Epithelial cell of proximal tubule (primary cell): ENCODE measurements around the gene F2RL1. TPM values are rescaled to one million over a fixed set of nuclear protein-coding genes. Genes with fewer than 3 reads are reported as not detected.
"Not testable (repeated sequence)": the region's sequence is repeated elsewhere in the genome, so short reads cannot be mapped to it uniquely, and the experiment has no call there.

Experiments
- DNase-seq: peaks from one replicate; pipeline ENCODE4 v3.0.0-alpha.2; 2011; ENCODE audit warnings: low read depth
- H3K4me3 ChIP-seq: 2 replicates; pipeline ENCODE4 v1.5.1; 2011; ENCODE audit warnings: low read depth, mild to moderate bottlenecking, low read length
- total RNA-seq: library from RNA; depleted of rRNA; stranded (reverse); fragments of >200 nt; gene quantifications from 2 replicates; pipeline ENCODE4 v1.2.3, GENCODE V29; 2015
- TF ChIP-seq, protein P1 (sequence below): conservative IDR thresholded peaks from 2 replicates; pipeline ENCODE4 v1.5.1; 2012; ENCODE audit warnings: low read depth, mild to moderate bottlenecking, low read length

Gene F2RL1
- total RNA-seq, 1 donor from 2014 or later = 91.6 TPM

DNA sequence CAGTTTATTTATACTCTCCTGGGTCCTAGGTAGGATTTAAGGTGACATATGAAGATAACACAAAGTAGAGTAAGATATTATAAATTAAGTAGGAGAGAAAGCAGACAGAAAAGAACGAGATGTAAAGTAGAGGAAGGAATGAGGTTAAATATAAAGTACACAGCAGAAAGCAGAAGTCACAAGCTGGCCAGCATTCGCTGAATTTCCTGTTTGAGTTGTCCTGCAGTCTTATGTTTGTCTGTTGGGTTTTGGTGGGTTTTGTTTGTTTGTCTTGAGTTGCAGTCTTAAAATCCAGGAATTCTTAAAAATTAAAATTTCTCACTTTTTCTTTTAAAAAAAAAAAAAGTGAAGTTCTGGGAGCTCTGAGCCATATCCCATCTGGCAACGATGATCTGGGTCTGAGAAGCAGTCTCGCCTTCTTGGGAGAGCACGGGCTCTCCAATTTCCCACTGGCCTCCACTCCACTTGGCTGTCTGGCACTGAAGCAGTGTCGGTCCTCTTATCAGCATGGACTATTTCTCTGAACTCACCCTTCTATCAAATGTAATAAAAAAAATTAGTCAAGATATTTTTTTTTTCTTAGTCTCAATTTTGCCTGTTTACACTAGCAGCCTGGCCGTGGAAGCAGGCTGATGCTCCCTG is 33.0 kb downstream of the F2RL1 start:
- DNase-seq = no peak
- H3K4me3 ChIP-seq = no peak overlapping the region
- TF ChIP-seq, protein P1, sequence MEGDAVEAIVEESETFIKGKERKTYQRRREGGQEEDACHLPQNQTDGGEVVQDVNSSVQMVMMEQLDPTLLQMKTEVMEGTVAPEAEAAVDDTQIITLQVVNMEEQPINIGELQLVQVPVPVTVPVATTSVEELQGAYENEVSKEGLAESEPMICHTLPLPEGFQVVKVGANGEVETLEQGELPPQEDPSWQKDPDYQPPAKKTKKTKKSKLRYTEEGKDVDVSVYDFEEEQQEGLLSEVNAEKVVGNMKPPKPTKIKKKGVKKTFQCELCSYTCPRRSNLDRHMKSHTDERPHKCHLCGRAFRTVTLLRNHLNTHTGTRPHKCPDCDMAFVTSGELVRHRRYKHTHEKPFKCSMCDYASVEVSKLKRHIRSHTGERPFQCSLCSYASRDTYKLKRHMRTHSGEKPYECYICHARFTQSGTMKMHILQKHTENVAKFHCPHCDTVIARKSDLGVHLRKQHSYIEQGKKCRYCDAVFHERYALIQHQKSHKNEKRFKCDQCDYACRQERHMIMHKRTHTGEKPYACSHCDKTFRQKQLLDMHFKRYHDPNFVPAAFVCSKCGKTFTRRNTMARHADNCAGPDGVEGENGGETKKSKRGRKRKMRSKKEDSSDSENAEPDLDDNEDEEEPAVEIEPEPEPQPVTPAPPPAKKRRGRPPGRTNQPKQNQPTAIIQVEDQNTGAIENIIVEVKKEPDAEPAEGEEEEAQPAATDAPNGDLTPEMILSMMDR = no peak

DNA sequence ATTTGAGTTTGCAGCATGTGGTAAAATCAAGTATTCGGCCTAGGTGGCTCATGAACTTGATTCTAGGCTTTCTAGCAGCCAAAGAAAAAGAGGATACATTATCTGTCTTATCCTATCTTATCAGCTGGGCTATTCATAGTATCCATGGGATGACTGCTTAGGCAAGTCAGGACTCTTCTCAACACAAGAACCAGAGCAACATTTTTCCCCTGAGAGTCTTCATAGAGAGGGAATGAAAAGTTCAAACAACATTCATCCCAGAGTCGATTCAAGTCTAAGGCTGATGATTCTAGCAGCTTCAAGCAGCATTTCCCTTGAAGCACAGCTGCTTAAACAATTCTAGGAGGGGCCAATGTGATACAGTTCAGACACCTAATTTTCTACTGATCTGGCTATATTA is 33.9 kb downstream of the F2RL1 start:
- no peak for DNase-seq

DNA sequence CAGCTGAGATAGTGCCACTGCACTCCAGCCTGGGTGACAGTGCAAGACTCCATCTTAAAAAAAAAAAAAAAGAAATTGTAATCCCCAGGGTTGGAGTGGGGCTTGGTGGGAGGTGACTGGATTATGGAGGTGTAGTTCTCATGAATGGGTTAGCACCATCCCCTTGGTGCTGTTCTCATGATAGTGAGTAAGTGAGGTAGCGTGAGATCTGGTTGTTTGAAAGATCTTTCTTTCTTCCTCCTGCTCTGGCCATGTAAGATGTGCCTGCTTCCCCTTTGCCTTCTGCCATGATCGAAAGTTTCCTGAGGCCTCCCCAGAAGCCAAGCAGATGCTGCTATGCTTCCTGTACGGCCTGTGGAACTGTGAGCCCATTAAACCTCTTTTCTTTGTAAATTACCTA is 34.9 kb downstream of the F2RL1 start:
- not testable (repeated sequence) for H3K4me3 ChIP-seq, DNase-seq

More for the DNA sequence above, 33.9 kb downstream of the F2RL1 start:
- H3K4me3 ChIP-seq = no peak overlapping the region
- TF ChIP-seq, protein P1 = no peak

DNA sequence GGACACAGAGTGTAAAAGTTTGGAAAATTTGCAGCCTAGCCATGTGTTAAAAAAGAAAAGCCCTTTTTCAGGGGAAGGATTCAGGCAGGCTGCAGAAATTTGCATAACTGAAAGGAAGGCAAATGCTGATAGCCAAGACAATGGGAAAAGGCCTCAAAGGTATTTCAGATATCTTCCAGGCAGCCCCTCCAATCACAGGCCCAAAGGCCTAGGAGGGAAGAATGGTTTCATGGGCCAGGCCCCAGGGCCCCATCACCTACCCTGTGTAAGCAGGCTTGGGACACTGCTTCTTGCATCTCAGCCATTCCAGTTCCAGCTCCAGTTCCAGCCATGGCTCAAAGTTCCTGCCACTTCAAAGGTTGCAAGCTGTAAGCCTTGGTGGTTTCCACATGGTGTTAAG is 35.8 kb downstream of the F2RL1 start:
- H3K4me3 ChIP-seq = no peak overlapping the region
- DNase-seq = no peak
- TF ChIP-seq, protein P1 = no peak

DNA sequence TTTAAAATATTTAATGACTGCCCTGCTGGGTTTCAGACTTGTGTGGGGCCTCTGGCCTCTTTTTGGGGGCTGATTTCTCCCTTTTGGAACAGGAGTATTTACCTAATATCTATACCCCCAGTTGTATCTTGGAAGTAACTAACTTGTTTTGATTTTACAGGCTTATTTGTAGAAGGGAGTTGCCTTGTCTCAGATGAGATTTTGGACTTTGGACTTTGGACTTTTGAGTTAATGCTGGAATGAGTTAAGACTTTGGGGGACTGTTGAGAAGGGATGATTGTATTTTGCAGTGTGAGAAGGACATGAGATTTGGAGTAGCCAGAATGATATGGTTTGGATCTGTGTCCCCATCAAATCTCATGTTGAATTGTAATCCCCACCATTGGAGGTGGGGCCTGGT is 36.7 kb downstream of the F2RL1 start:
- not testable (repeated sequence) for H3K4me3 ChIP-seq, DNase-seq

DNA sequence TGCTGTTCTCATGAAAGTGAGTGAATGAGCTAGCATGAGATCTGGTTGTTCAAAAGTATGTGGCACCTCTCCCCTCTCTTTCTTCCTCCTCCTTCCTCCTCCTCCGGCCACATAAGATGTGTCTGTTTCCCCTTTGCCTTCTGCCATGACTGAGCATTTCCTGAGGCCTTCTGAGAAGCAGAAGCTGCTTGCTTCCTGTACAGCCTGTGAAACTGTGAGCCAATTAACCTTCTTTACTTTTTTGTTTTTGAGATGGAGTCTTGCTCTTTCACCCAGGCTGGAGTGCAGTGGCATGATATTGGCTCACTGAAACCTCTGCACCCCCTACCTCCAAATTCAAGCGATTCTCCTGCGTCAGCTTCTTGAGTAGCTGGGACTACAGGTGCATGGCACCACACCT is 37.1 kb downstream of the F2RL1 start:
- DNase-seq = no peak
- no peak overlapping the region for H3K4me3 ChIP-seq
- TF ChIP-seq, protein P1 = no peak

DNA sequence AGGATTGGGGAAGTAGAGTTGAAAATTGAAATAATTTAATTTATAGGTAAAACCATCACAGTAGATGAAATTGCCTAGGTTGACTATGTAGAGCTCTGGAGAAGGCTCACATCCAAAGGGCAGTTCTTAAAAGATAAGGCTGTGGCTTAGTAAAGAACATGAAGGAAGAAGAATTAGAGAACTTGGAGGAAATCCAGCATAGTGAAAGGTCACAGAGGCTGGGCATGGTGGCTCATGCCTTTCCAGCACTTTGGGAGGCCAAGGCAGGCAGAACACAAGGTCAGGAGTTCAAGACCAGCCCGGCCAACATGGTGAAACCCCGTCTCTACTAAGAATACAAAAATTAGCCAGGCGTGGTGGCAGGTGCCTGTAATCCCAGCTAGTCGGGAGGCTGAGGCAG is 38.0 kb downstream of the F2RL1 start:
- H3K4me3 ChIP-seq, DNase-seq: not testable (repeated sequence)

DNA sequence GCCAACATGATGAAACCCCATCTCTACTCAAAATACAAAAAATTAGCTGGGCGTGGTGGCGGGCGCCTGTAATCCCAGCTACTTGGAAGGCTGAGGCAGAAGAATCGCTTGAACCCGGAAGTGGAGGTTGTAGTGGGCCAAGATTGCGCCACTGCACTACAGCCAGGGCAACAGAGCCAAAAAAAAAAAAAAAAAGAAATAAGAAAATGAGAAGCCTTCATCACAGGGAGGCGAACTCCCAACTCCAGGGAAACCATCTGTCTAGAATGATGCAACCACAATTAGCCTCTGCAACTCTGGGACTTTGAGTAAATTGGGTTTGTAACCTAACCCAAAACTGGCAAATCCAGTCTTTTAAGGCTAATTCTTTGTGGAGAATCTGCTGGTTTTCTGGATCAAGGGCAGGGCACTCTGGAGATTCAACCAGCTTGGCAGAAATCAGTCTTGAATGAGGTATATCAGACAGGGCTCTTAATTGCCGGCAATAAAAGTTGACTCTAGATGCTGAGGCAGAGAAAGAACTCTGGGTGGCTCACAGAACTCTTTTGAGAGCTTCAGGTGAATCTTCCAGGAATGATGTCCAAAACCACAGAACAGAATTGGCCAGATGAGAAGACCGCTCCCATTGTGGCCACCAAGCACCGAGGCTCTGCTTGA is 40.9 kb downstream of the F2RL1 start:
- no peak overlapping the region for H3K4me3 ChIP-seq
- TF ChIP-seq, protein P1 = no peak
- no peak for DNase-seq

DNA sequence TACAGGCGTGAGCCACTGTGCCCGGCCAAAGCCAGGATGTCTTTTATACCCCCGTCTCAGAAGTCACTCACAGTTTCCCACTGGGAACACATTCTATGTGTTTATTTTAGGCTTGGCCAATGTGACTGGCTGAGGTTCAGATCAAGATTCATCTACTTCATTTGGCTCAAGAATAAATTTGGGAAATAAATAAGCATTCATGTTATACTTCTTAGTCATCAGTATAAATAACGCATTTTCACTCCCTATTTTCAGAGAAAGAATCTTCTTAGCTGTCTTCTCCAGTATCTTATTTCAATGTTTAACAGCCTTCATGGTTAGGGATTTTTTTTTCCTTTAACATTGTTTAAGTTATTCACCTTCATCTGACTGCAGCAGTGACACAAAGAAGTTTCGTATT is 42.8 kb downstream of the F2RL1 start:
- no peak overlapping the region for H3K4me3 ChIP-seq
- TF ChIP-seq, protein P1 = no peak
- DNase-seq = no peak
